GM10266 (cell line): ENCODE measurements around the gene SCARB1.

Source experiments
- DNase-seq: peaks from one replicate; pipeline ENCODE4 v3.0.0; 2012; ENCODE audit errors: extremely low spot score
- CTCF ChIP-seq: IDR thresholded peaks from 2 replicates; pipeline ENCODE4 v1.5.1; 2012; ENCODE audit warnings: mild to moderate bottlenecking, low read depth; ENCODE audit not compliant: control insufficient read depth, insufficient read depth; ENCODE audit errors: missing control alignments

Gene SCARB1

GRCh38 chr12:124784871-124785572 lies 78.6 kb downstream of the SCARB1 start:
- TF ChIP-seq CTCF = no peak
- DNase-seq = no peak

- TF ChIP-seq CTCF = no peak
- no peak for DNase-seq
Measured at GRCh38 chr12:124783087-124783486, 80.6 kb downstream of the SCARB1 start.

- TF ChIP-seq CTCF = no peak
- DNase-seq = no peak
Measured at GRCh38 chr12:124782132-124782531, 81.5 kb downstream of the SCARB1 start.

GRCh38 chr12:124780752-124781685 lies 82.6 kb downstream of the SCARB1 start:
- DNase-seq = no peak
- TF ChIP-seq CTCF = no peak

- no peak for DNase-seq
- no peak for TF ChIP-seq CTCF
Measured at GRCh38 chr12:124780336-124780735, 83.3 kb downstream of the SCARB1 start.

GRCh38 chr12:124779161-124780141 lies 84.2 kb downstream of the SCARB1 start:
- DNase-seq = peak; percentile 58
- no peak for TF ChIP-seq CTCF
